GM12878 (cell line): Measurements from ENCODE around the gene NKAIN4. TPM values are rescaled to one million over a fixed set of nuclear protein-coding genes. Genes with fewer than 3 reads are reported as not detected.
A peak's percentile ranks its signal among the peaks of the same experiment; 100 is the strongest.

Experiments used
- ATAC-seq: fragments of 200-7000 bp; cut with Tn5 transposase; 3 replicates; pipeline ENCODE4 v1.9.1; 2020; ENCODE audit warnings: mild to moderate bottlenecking, moderate library complexity
- BruUV-seq: library from RNA; stranded (reverse); fragments of 400-500 nt; replicated peaks from 2 replicates; lab custom pipeline; 2021; lab: Mats Ljungman, UMichigan
- CTCF ChIA-PET: fragments of 300-600 bp; sonication (Branson Sonifier 250); formaldehyde crosslinking; extraction: SDS; loops from one replicate; lab custom pipeline; 2021; ENCODE audit warnings: inconsistent platforms; lab: Yijun Ruan, JAX
- POLR2A ChIA-PET: fragments of 350-600 bp; formaldehyde crosslinking; extraction: SDS; loops from one replicate; lab custom pipeline; 2021; ENCODE audit warnings: inconsistent platforms; lab: Charles Lee
- RAD21 ChIA-PET: fragments of 300-600 bp; sonication (Branson Sonifier 250); formaldehyde crosslinking; loops from one replicate; lab custom pipeline; 2023; ENCODE audit warnings: antibody characterized with exemption; ENCODE audit not compliant: unreplicated experiment; lab: Charles Lee
- SMC1A ChIA-PET: fragments of 300-600 bp; sonication (Branson Sonifier 250); formaldehyde crosslinking; loops from one replicate; lab custom pipeline; 2023; ENCODE audit not compliant: unreplicated experiment, uncharacterized antibody; lab: Charles Lee
- DNase-seq: peaks from one replicate; pipeline ENCODE4 v3.0.0-alpha.2; 2011; ENCODE audit warnings: low read depth, low spot score
- FAIRE-seq: peaks from 3 replicates; lab custom pipeline; 2011; peaks lifted over from hg19 to GRCh38; lab: Jason Lieb, UNC
- H2AFZ ChIP-seq: 2 replicates; pipeline ENCODE4 v1.6.0; 2011; ENCODE audit warnings: low read depth, low read length, control low read depth; ENCODE audit not compliant: control insufficient read depth
- H3K27ac ChIP-seq: 2 replicates; pipeline ENCODE4 v1.5.1; 2011; ENCODE audit warnings: control low read depth; ENCODE audit not compliant: control insufficient read depth, insufficient read depth
- H3K27me3 ChIP-seq, 2 experiments: replicated peaks in 1 of 2; 2 replicates each; pipeline versions ENCODE4 v1.6.0 to v1.6.1; 2011; ENCODE audit warnings: low read length in 1 of 2; ENCODE audit not compliant: control insufficient read depth in 2 of 2, insufficient read depth in 2 of 2
- H3K36me3 ChIP-seq, 2 experiments: 2 replicates each; pipeline ENCODE4 v1.5.1; 2011; ENCODE audit warnings: low read length in 1 of 2; ENCODE audit not compliant: control insufficient read depth in 2 of 2, insufficient read depth in 2 of 2
- H3K4me1 ChIP-seq: 2 replicates; pipeline ENCODE4 v1.6.1; 2011; ENCODE audit warnings: mild to moderate bottlenecking, low read length, moderate library complexity, mixed read lengths; ENCODE audit not compliant: control insufficient read depth, insufficient read depth
- H3K4me2 ChIP-seq: 2 replicates; pipeline ENCODE4 v1.6.0; 2011; ENCODE audit warnings: control low read depth; ENCODE audit not compliant: control insufficient read depth, insufficient read depth
- H3K4me3 ChIP-seq: fragments of 200-600 bp; sonication (generic); 2 replicates; pipeline ENCODE4 v1.5.1; 2016
- H3K79me2 ChIP-seq: 2 replicates; pipeline ENCODE4 v1.6.0; 2011; ENCODE audit warnings: low read length; ENCODE audit not compliant: control insufficient read depth, insufficient read depth
- H3K9ac ChIP-seq: 2 replicates; pipeline ENCODE4 v1.8.0; 2011; ENCODE audit warnings: low read length, control low read depth, mixed read lengths; ENCODE audit not compliant: control insufficient read depth, insufficient read depth
- H3K9me3 ChIP-seq: replicated peaks from 3 replicates; pipeline ENCODE4 v1.5.1; 2011; ENCODE audit warnings: mild to moderate bottlenecking, low read length; ENCODE audit not compliant: control insufficient read depth, insufficient read depth
- H4K20me1 ChIP-seq: 2 replicates; pipeline ENCODE4 v1.6.0; 2011; ENCODE audit not compliant: control insufficient read depth, insufficient read depth
- ASH2L ChIP-seq: fragments of 300-600, 200-600 bp; sonication (generic); IDR thresholded peaks from 2 replicates; pipeline ENCODE4 v1.6.1; 2017; ENCODE audit warnings: low read depth, mild to moderate bottlenecking, borderline replicate concordance
- BMI1 ChIP-seq: fragments of 450-650 bp; IDR thresholded peaks from 2 replicates; pipeline ENCODE4 v1.6.1; 2016; ENCODE audit warnings: mild to moderate bottlenecking, moderate library complexity, borderline replicate concordance
- BRCA1 ChIP-seq: IDR thresholded peaks from 2 replicates; pipeline ENCODE4 v1.6.1; 2011; ENCODE audit warnings: low read depth, low read length, improper control_type of control experiment
- CBFB ChIP-seq: IDR thresholded peaks from 2 replicates; pipeline ENCODE4 v1.6.1; 2016; ENCODE audit warnings: antibody characterized with exemption, low read depth
- EGR1 ChIP-seq, 2 experiments: IDR thresholded peaks; 1 replicate in 1 of 2; 2 replicates in 1 of 2; pipeline ENCODE4 v1.6.1; 2011 to 2012; ENCODE audit warnings: low read depth in 2 of 2, low read length in 2 of 2, borderline replicate concordance in 1 of 2, mild to moderate bottlenecking in 1 of 2, moderate library complexity in 1 of 2
- GATAD2B ChIP-seq: fragments of 450-650 bp; conservative IDR thresholded peaks from 2 replicates; pipeline ENCODE4 v1.6.1; 2017; ENCODE audit warnings: low read depth, mild to moderate bottlenecking, moderate library complexity
- HDAC2 ChIP-seq: fragments of 200-600 bp; sonication (generic); IDR thresholded peaks from 2 replicates; pipeline ENCODE4 v1.6.1; 2017
- HDAC6 ChIP-seq: fragments of 200-600 bp; sonication (generic); IDR thresholded peaks from one replicate; pipeline ENCODE4 v1.8.0; 2017; ENCODE audit warnings: antibody characterized with exemption; ENCODE audit not compliant: unreplicated experiment
- KLF5 ChIP-seq: fragments of 450-650 bp; IDR thresholded peaks from 2 replicates; pipeline ENCODE4 v1.6.1; 2014; ENCODE audit warnings: mild to moderate bottlenecking; ENCODE audit not compliant: partially characterized antibody
- LARP7 ChIP-seq: fragments of 450-650 bp; IDR thresholded peaks from 2 replicates; pipeline ENCODE4 v1.6.1; 2017; ENCODE audit warnings: mild to moderate bottlenecking
- MXI1 ChIP-seq: fragments of 150-350 bp; IDR thresholded peaks from 2 replicates; pipeline ENCODE4 v1.6.1; 2011; ENCODE audit warnings: low read depth, mild to moderate bottlenecking, inconsistent platforms, low read length, improper control_type of control experiment
- NFIC ChIP-seq: IDR thresholded peaks from 2 replicates; pipeline ENCODE4 v1.6.1; 2012; ENCODE audit warnings: low read depth, mild to moderate bottlenecking, inconsistent platforms, low read length, moderate library complexity
- NRF1 ChIP-seq: conservative IDR thresholded peaks from 2 replicates; pipeline ENCODE4 v1.6.1; 2011; ENCODE audit warnings: mild to moderate bottlenecking, low read depth, low read length, improper control_type of control experiment
- PAX8 ChIP-seq: fragments of 450-650 bp; IDR thresholded peaks from 2 replicates; pipeline ENCODE4 v1.6.1; 2017; ENCODE audit warnings: mild to moderate bottlenecking, moderate library complexity
- RAD51 ChIP-seq: fragments of 450-650 bp; IDR thresholded peaks from 2 replicates; pipeline ENCODE4 v1.6.1; 2016; ENCODE audit warnings: moderate library complexity, mild to moderate bottlenecking, inconsistent platforms
- SUZ12 ChIP-seq: fragments of 200-600 bp; sonication (generic); IDR thresholded peaks from one replicate; pipeline ENCODE4 v1.6.1; 2018; ENCODE audit warnings: antibody characterized with exemption, mild to moderate bottlenecking; ENCODE audit not compliant: unreplicated experiment
- TCF7 ChIP-seq: IDR thresholded peaks from 2 replicates; pipeline ENCODE4 v1.6.1; 2014; ENCODE audit warnings: antibody characterized with exemption, borderline replicate concordance
- ZNF24 ChIP-seq: fragments of 450-650 bp; IDR thresholded peaks from 2 replicates; pipeline ENCODE4 v1.6.1; 2017; ENCODE audit warnings: antibody characterized with exemption, mild to moderate bottlenecking
- WGBS: methylation state at CpG from one replicate; pipeline ENCODE4 v1.1.6; 2016; ENCODE audit warnings: low lambda C conversion rate; ENCODE audit not compliant: insufficient replicate concordance, insufficient coverage; ENCODE audit errors: missing lambda C conversion rate; 5-methylcytosine and 5-hydroxymethylcytosine counted together
- in situ Hi-C: fragments of 300-500 bp; cut with MboI; formaldehyde crosslinking; loops from 9 replicates; pipeline ENCODE4 v1.14.3; 2018; ENCODE audit warnings: mixed read lengths
- intact Hi-C: fragments of 100-400 bp; cut with micrococcal nuclease; formaldehyde crosslinking; loops from one replicate; pipeline ENCODE4 v1.14.2; 2022; ENCODE audit not compliant: unreplicated experiment
- polyA plus RNA-seq, 11 experiments: library from polyadenylated mRNA; depleted of rRNA in 4 of 11; unstranded in 6 of 11; stranded (reverse) in 5 of 11; fragments of >200 nt; fragmentation: Nextera tagmentation in 4 of 11; fragmentation: Illumina TruSeq in 1 of 11; extraction: Ambion mirVana in 4 of 11; extraction: Trizol in 1 of 11; gene quantifications; 1 replicate in 1 of 11; 2 replicates in 10 of 11; pipeline versions ENCODE4 v1.2.1 to v1.2.3, GENCODE V29; 2011 to 2016; ENCODE audit warnings: inconsistent platforms in 2 of 11, missing spikeins in 2 of 11, low read depth in 1 of 11
- total RNA-seq, 4 experiments: library from RNA; depleted of rRNA in 3 of 4; stranded (reverse); fragments of >200 nt in 3 of 4; fragmentation: Illumina TruSeq in 1 of 4; extraction: Trizol in 1 of 4; gene quantifications; 2 replicates each; pipeline versions ENCODE4 v1.2.1 to v1.2.3, GENCODE V29; 2013 to 2021

Gene NKAIN4
- total and polyA plus RNA-seq, 10 of the 15 experiments (the other 5 are each of a cell fraction or from before 2014, with no cell fraction given): 0.11 TPM; not detected in 9

- Histone ChIP-seq H3K27me3 (no peaks in the 10 kb centered on the region), H3K4me1 (peaks cover 15% of the 10 kb centered on the region), H3K9ac (no peak overlapping the region), H3K36me3 (peaks cover 13 to 21% of the 10 kb centered on the region in 2 experiments), H3K27ac (no peak overlapping the region), H3K4me3 (peak overlapping the region; percentile 15; the same call in 1 of the 2 replicates)
- no TSS peak for BruUV-seq
- WGBS: 100% methylated on average over 5 of the region's 5 CpGs
- intact Hi-C loops: no loop called here
- TF ChIP-seq HDAC2 (no peak), NFIC (no peak), RAD51 (no peak), LARP7 (no peak), HDAC6 (no peak), MXI1 (no peak), KLF5 (no peak), NRF1 (no peak), PAX8 (no peak), GATAD2B (no peak), TCF7 (no peak), ZNF24 (no peak), BRCA1 (no peak), EGR1 (IDR thresholded peaks at IDR 0.05; ENCODE audit: borderline replicate concordance in 1 of 2, low read depth in 2 of 2, low read length in 2 of 2) (no peak), CBFB (no peak), ASH2L (no peak), BMI1 (no peak), SUZ12 (no peak)
- TF ChIP-seq, all 136 proteins: peak for 0
- in situ Hi-C loops: no loop called here
- SMC1A ChIA-PET: no interaction called here
- peaks cover 48% of the 10 kb centered on the region for H3K79me2 ChIP-seq
- H3K4me2 ChIP-seq: no peak overlapping the region
- DNase-seq (no peak), FAIRE-seq (no peak), ATAC-seq (no peak)
- RAD21 ChIA-PET: interaction anchor here (1.0 kb wide), 1 partner anchor 11 kb away, joined by 3 read pairs; no protein-coding TSS in a partner anchor
- no peaks in the 10 kb centered on the region for H3K9me3 ChIP-seq
- peaks cover 9% of the 10 kb centered on the region for H4K20me1 ChIP-seq
- no peak overlapping the region for H2AFZ ChIP-seq
- POLR2A ChIA-PET: no interaction called here
- CTCF ChIA-PET: interaction anchor here (0.6 to 1.8 kb wide), 4 partner anchors 10 to 170 kb away, joined by 3 to 6 read pairs (median 4); no protein-coding TSS in a partner anchor
These were observed 41.5 kb downstream of the NKAIN4 start for GRCh38 chr20:63212792-63213191.
